Mesendoderm (in vitro differentiated cells): ENCODE data around the gene UPF2.

Experiments used
- DNase-seq: peaks from one replicate; pipeline ENCODE4 v3.0.0; 2013
- H2AK5ac ChIP-seq: 2 replicates; pipeline ENCODE4 v1.6.1; 2013; ENCODE audit warnings: low read length, inconsistent platforms
- H2BK120ac ChIP-seq: 2 replicates; pipeline ENCODE4 v1.6.1; 2013; ENCODE audit warnings: low read depth, mild to moderate bottlenecking, low read length, moderate library complexity, mixed read lengths
- H2BK15ac ChIP-seq: replicated peaks from 2 replicates; pipeline ENCODE4 v1.6.1; 2013; ENCODE audit warnings: low read depth, mild to moderate bottlenecking, moderate library complexity
- H2BK5ac ChIP-seq: 2 replicates; pipeline ENCODE4 v1.6.1; 2013; ENCODE audit warnings: low read length, inconsistent platforms
- H3K18ac ChIP-seq: 2 replicates; pipeline ENCODE4 v1.6.1; 2013; ENCODE audit warnings: mild to moderate bottlenecking, low read length, mixed read lengths
- H3K23ac ChIP-seq: one replicate; pipeline ENCODE4 v1.6.1; 2013; ENCODE audit warnings: low read length
- H3K27ac ChIP-seq: 2 replicates; pipeline ENCODE4 v1.5.1; 2013; ENCODE audit warnings: low read depth, mild to moderate bottlenecking, inconsistent platforms, low read length, moderate library complexity
- H3K27me3 ChIP-seq: 2 replicates; pipeline ENCODE4 v1.6.1; 2013; ENCODE audit warnings: low read length, control low read depth, mild to moderate bottlenecking, inconsistent platforms; ENCODE audit not compliant: insufficient read depth, poor library complexity
- H3K36me3 ChIP-seq: 2 replicates; pipeline ENCODE4 v1.6.1; 2013; ENCODE audit warnings: low read length, inconsistent platforms; ENCODE audit not compliant: control insufficient read depth, insufficient read depth
- H3K4ac ChIP-seq: one replicate; pipeline ENCODE4 v1.6.1; 2013; ENCODE audit warnings: low read depth, mild to moderate bottlenecking, low read length, moderate library complexity
- H3K4me1 ChIP-seq: 2 replicates; pipeline ENCODE4 v1.6.1; 2013; ENCODE audit warnings: low read depth, low read length, inconsistent platforms; ENCODE audit not compliant: control insufficient read depth
- H3K4me2 ChIP-seq: 2 replicates; pipeline ENCODE4 v1.6.1; 2013; ENCODE audit warnings: low read length
- H3K4me3 ChIP-seq: 2 replicates; pipeline ENCODE4 v1.5.1; 2013; ENCODE audit warnings: mild to moderate bottlenecking, low read length
- H3K56ac ChIP-seq: one replicate; pipeline ENCODE4 v1.6.1; 2013; ENCODE audit warnings: low read length
- H3K79me1 ChIP-seq: 2 replicates; pipeline ENCODE4 v1.6.1; 2013; ENCODE audit warnings: low read length, inconsistent platforms
- H3K79me2 ChIP-seq: 2 replicates; pipeline ENCODE4 v1.6.1; 2013; ENCODE audit warnings: mild to moderate bottlenecking, low read length; ENCODE audit not compliant: control insufficient read depth, insufficient read depth
- H3K9ac ChIP-seq: 2 replicates; pipeline ENCODE4 v1.6.1; 2013; ENCODE audit warnings: low read length, inconsistent platforms
- H4K5ac ChIP-seq: one replicate; pipeline ENCODE4 v1.6.1; 2013; ENCODE audit warnings: low read length
- H4K8ac ChIP-seq: one replicate; pipeline ENCODE4 v1.6.1; 2013; ENCODE audit warnings: low read depth, mild to moderate bottlenecking, control low read depth, low read length, moderate library complexity
- whole genome bisulfite sequencing: extraction: QIAGEN DNeasy Blood & Tissue Kit; methylation state at CpG from one replicate; pipeline ENCODE4 v1.1.7; 2013; ENCODE audit warnings: low lambda C conversion rate, missing lambda C conversion rate; ENCODE audit not compliant: insufficient coverage; ENCODE audit errors: extremely low coverage; 5-methylcytosine and 5-hydroxymethylcytosine counted together

The UPF2 gene

DNA sequence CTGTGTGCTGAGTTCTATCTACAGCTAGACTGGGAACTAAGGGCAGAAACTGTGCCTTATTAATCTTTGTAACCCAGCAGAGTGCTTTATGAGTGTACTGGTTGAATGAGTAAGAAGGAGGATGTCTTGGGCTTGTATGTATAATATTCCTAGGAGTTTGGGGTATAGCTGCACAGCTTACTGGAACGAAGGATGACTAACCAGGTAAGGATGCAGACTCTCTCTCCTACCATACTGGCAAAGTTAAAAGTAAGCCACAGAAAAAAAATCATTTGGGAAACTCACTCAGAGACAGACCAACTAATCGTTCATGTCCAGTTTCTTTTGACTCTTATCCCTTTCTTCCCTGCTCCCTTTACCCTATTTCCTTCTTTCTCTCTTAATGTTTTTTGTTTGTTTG is 24.7 kb upstream of the UPF2 start:
- Histone ChIP-seq H2AK5ac (no peak overlapping the region), H4K5ac (no peak overlapping the region), H3K36me3 (no peaks in the 10 kb centered on the region), H3K4me3 (no peak overlapping the region), H2BK120ac (no peak overlapping the region), H4K8ac (no peak overlapping the region), H3K23ac (no peak overlapping the region), H3K4ac (no peak overlapping the region), H3K18ac (no peak overlapping the region), H3K79me2 (peaks cover 16% of the 10 kb centered on the region), H3K27me3 (no peaks in the 10 kb centered on the region), H3K9ac (no peak overlapping the region), H2BK5ac (no peak overlapping the region), H3K27ac (no peak overlapping the region), H3K79me1 (peaks cover 2% of the 10 kb centered on the region), H3K56ac (no peak overlapping the region), H2BK15ac (no peak overlapping the region), H3K4me1 (peaks cover 7% of the 10 kb centered on the region), H3K4me2 (no peak overlapping the region)
- no peak for DNase-seq
- WGBS, result no CpG with 5 or more reads among the region's 2 CpGs

DNA sequence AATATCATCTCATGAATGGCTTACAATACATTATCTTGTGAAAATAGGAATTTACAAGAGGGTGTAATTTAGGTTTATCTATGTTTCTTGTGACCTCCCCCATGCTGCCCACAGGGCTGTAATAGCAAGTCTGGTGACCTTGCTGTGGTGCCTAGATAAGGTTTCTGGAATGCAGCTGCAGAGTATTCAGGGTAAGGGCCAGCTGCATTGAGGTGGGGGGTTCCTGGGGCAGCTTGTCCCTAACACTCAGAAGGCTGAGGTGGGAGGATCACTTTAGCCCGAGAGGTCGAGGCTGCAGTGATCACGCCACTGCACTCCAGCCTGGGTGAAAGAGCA is 20.8 kb upstream of the UPF2 start:
- no peak overlapping the region for H2AK5ac ChIP-seq
- no peak overlapping the region for H3K4me3 ChIP-seq
- H3K27me3 ChIP-seq, result no peaks in the 10 kb centered on the region
- H3K9ac ChIP-seq, result no peak overlapping the region
- no peak overlapping the region for H4K5ac ChIP-seq
- H3K79me2 ChIP-seq, result no peaks in the 10 kb centered on the region
- H2BK120ac ChIP-seq, result no peak overlapping the region
- H3K23ac ChIP-seq, result no peak overlapping the region
- H3K79me1 ChIP-seq, result no peaks in the 10 kb centered on the region
- H3K27ac ChIP-seq, result no peak overlapping the region
- H3K4ac ChIP-seq, result no peak overlapping the region
- no peak overlapping the region for H3K4me2 ChIP-seq
- no peaks in the 10 kb centered on the region for H3K36me3 ChIP-seq
- peaks cover 2% of the 10 kb centered on the region for H3K4me1 ChIP-seq
- H3K18ac ChIP-seq, result no peak overlapping the region
- WGBS, result no CpG with 5 or more reads among the region's 3 CpGs
- no peak overlapping the region for H2BK5ac ChIP-seq
- peak; percentile 70 for DNase-seq
- no peak overlapping the region for H3K56ac ChIP-seq
- no peak overlapping the region for H2BK15ac ChIP-seq
- H4K8ac ChIP-seq, result no peak overlapping the region

DNA sequence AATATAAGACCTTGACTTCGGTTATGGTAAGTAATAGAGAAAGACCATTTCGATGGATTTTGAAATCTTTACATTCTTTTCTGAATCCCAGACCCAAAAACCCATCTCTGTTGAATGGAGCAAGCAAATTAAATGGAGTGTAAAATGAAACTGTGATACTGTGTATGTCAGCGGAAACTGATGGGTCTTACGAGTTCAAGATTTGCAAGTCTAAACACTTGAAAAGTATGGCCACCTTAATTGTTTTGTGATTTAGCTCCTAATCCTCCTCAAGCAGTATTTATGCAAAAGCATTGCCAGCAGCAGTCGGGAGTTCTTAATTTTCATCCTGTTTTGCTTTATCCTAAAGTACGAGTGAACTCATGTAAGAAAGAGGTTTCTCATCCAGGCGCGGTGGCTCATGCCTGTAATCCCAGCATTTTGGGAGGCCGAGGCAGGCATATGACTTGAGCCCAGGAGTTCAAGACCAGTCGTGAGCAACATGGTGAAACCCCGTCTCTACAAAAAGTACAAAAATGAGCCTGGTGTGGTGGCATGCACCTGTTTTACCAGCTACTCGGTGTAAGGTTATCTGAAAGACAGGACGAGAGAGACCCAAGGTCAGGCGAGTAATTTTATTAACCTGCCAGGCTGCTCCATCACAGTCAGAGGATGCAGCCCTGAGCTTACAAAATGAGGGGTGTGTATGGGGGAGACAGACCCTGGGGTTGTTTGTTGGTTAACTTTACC is 20.3 kb upstream of the UPF2 start:
- no peak overlapping the region for H4K5ac ChIP-seq
- no peak overlapping the region for H3K23ac ChIP-seq
- H3K9ac ChIP-seq, result no peak overlapping the region
- no peaks in the 10 kb centered on the region for H3K79me2 ChIP-seq
- H3K79me1 ChIP-seq, result no peaks in the 10 kb centered on the region
- no peak overlapping the region for H3K27ac ChIP-seq
- no peak for DNase-seq
- no peak overlapping the region for H2AK5ac ChIP-seq
- no peak overlapping the region for H2BK120ac ChIP-seq
- H4K8ac ChIP-seq, result no peak overlapping the region
- H3K4me1 ChIP-seq, result peaks cover 2% of the 10 kb centered on the region
- no CpG with 5 or more reads among the region's 14 CpGs for WGBS
- no peak overlapping the region for H3K18ac ChIP-seq
- H3K56ac ChIP-seq, result no peak overlapping the region
- no peak overlapping the region for H3K4me2 ChIP-seq
- no peaks in the 10 kb centered on the region for H3K27me3 ChIP-seq
- H2BK15ac ChIP-seq, result no peak overlapping the region
- no peak overlapping the region for H2BK5ac ChIP-seq
- H3K36me3 ChIP-seq, result no peaks in the 10 kb centered on the region
- no peak overlapping the region for H3K4ac ChIP-seq
- no peak overlapping the region for H3K4me3 ChIP-seq

DNA sequence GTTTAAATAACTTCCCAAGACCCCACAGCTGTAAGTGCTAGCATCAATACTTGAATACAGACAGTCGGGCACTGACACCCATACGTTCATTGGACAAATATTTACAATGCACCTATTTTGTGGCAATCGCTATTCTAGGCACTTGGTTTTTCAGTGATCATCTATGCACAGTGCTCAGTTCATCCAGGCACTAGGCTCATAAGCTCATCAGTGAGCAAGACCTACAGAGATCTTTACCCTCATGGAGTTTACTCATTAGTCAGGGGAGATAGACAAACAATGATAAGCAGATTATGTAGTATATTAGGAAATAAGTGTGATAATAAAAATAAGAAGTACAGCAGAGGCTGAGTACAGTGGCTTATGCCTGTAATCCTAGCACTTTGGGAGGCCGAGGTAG is 18.5 kb upstream of the UPF2 start:
- no peaks in the 10 kb centered on the region for H3K36me3 ChIP-seq
- H2BK15ac ChIP-seq, result no peak overlapping the region
- no peak overlapping the region for H2BK5ac ChIP-seq
- H3K79me2 ChIP-seq, result no peaks in the 10 kb centered on the region
- no peak overlapping the region for H3K23ac ChIP-seq
- no peak overlapping the region for H3K9ac ChIP-seq
- H3K4me1 ChIP-seq, result peaks cover 2% of the 10 kb centered on the region
- H3K27ac ChIP-seq, result no peak overlapping the region
- no peak overlapping the region for H3K4ac ChIP-seq
- no peak overlapping the region for H4K8ac ChIP-seq
- no CpG with 5 or more reads among the region's 4 CpGs for whole genome bisulfite sequencing
- H3K79me1 ChIP-seq, result no peaks in the 10 kb centered on the region
- no peak overlapping the region for H3K4me2 ChIP-seq
- H3K27me3 ChIP-seq, result no peaks in the 10 kb centered on the region
- DNase-seq, result no peak
- H2BK120ac ChIP-seq, result no peak overlapping the region
- no peak overlapping the region for H3K4me3 ChIP-seq
- H4K5ac ChIP-seq, result no peak overlapping the region
- no peak overlapping the region for H3K18ac ChIP-seq
- no peak overlapping the region for H2AK5ac ChIP-seq
- no peak overlapping the region for H3K56ac ChIP-seq

DNA sequence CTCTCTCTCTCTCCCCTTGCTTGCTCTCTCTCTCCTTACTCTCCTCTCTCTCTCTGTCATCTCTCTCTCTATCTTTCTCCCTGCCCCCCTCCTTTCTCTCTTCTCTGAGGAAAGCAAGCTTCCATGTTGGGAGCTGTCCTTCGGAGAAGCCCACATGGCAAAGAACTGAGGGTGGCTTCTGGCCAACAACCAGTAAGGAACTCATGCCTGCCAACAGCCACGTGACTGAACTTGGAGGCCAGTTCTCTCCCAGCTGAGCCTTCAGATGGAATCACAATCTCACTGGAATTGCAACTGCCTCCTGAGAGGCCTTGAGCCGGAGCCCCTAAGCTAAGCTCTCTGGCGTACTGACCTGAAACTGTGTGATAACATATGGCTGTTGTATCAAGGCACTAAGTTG is 14.1 kb upstream of the UPF2 start:
- no peak overlapping the region for H3K56ac ChIP-seq
- no peak overlapping the region for H4K5ac ChIP-seq
- H3K23ac ChIP-seq, result no peak overlapping the region
- H4K8ac ChIP-seq, result no peak overlapping the region
- no peaks in the 10 kb centered on the region for H3K36me3 ChIP-seq
- no peak overlapping the region for H2AK5ac ChIP-seq
- no peak overlapping the region for H3K18ac ChIP-seq
- H3K4ac ChIP-seq, result no peak overlapping the region
- no peak overlapping the region for H2BK5ac ChIP-seq
- H2BK15ac ChIP-seq, result no peak overlapping the region
- no peak overlapping the region for H3K9ac ChIP-seq
- no peak overlapping the region for H3K4me2 ChIP-seq
- H3K4me1 ChIP-seq, result no peaks in the 10 kb centered on the region
- no peak for DNase-seq
- H3K27ac ChIP-seq, result no peak overlapping the region
- H3K27me3 ChIP-seq, result no peaks in the 10 kb centered on the region
- no CpG with 5 or more reads among the region's 4 CpGs for WGBS
- no peaks in the 10 kb centered on the region for H3K79me1 ChIP-seq
- H3K79me2 ChIP-seq, result no peaks in the 10 kb centered on the region
- H2BK120ac ChIP-seq, result no peak overlapping the region
- no peak overlapping the region for H3K4me3 ChIP-seq

DNA sequence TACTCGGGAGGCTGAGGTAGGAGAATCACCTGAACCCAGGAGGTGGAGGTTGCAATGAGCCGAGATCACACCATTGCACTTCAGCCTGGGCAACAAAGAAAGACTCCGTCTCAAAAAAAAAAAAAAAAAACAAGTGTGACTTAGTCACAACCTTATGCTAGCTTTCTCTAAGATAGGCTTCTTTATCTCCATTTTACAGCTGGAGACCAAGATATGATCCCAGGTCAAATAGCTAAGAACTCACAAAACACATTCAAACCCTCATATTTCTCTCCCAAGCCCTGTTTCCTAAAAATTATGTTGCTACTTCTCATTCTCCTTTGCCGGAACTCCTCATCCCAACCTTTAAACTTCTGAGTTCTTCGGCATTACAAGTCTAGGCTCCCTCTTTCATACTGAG is 13.1 kb upstream of the UPF2 start:
- no peaks in the 10 kb centered on the region for H3K27me3 ChIP-seq
- no peak overlapping the region for H3K27ac ChIP-seq
- no peaks in the 10 kb centered on the region for H3K79me1 ChIP-seq
- no peak overlapping the region for H2BK5ac ChIP-seq
- no peaks in the 10 kb centered on the region for H3K4me1 ChIP-seq
- no CpG with 5 or more reads among the region's 5 CpGs for whole genome bisulfite sequencing
- no peak overlapping the region for H4K5ac ChIP-seq
- no peak overlapping the region for H2BK15ac ChIP-seq
- H3K4ac ChIP-seq, result no peak overlapping the region
- no peak overlapping the region for H2AK5ac ChIP-seq
- no peak overlapping the region for H3K18ac ChIP-seq
- H3K4me2 ChIP-seq, result no peak overlapping the region
- no peak overlapping the region for H3K4me3 ChIP-seq
- H3K79me2 ChIP-seq, result no peaks in the 10 kb centered on the region
- no peaks in the 10 kb centered on the region for H3K36me3 ChIP-seq
- no peak overlapping the region for H2BK120ac ChIP-seq
- peak; percentile 22 for DNase-seq
- no peak overlapping the region for H4K8ac ChIP-seq
- H3K56ac ChIP-seq, result no peak overlapping the region
- H3K23ac ChIP-seq, result no peak overlapping the region
- no peak overlapping the region for H3K9ac ChIP-seq
